CD4-positive, alpha-beta T cell (primary cell): ENCODE data around the gene SMYD3. TPM values are rescaled to one million over a fixed set of nuclear protein-coding genes. Genes with fewer than 3 reads are reported as not detected.

ENCODE experiments used
- ATAC-seq: fragments of 200-7000 bp; cut with Tn5 transposase; one replicate; pipeline ENCODE4 v1.10.0; 2022; ENCODE audit warnings: mild to moderate bottlenecking; ENCODE audit not compliant: poor library complexity
- CTCF ChIA-PET: fragments of 350-600 bp; sonication (Branson Sonifier 250); formaldehyde crosslinking; loops from one replicate; lab custom pipeline; 2021; ENCODE audit warnings: antibody characterized with exemption, inconsistent platforms; lab: Charles Lee
- POLR2A ChIA-PET: fragments of 350-600 bp; sonication (Branson Sonifier 250); formaldehyde crosslinking; loops from one replicate; lab custom pipeline; 2021; ENCODE audit warnings: antibody characterized with exemption, inconsistent platforms; lab: Charles Lee
- DNase-seq, 14 experiments: peaks; one replicate each; pipeline ENCODE4 v3.0.0-alpha.2; 2013 to 2020; ENCODE audit warnings: mixed read lengths in 2 of 14
- H3K27ac ChIP-seq, 2 donors: one replicate each; pipeline versions ENCODE4 v1.5.1 to v1.7.0; 2013; ENCODE audit warnings: low read length in 2 of 2, low read depth in 1 of 2, mild to moderate bottlenecking in 1 of 2
- H3K27me3 ChIP-seq, 2 experiments: 1 replicate in 1 of 2; 2 replicates in 1 of 2; pipeline versions ENCODE4 v1.6.1 to v1.7.0; 2013; ENCODE audit warnings: low read length in 2 of 2, control low read depth in 1 of 2, mild to moderate bottlenecking in 1 of 2, moderate library complexity in 1 of 2; ENCODE audit not compliant: insufficient read depth in 2 of 2, control insufficient read depth in 1 of 2
- H3K36me3 ChIP-seq: one replicate; pipeline ENCODE4 v1.6.1; 2013; ENCODE audit warnings: low read length, control low read depth; ENCODE audit not compliant: insufficient read depth
- H3K4me1 ChIP-seq: one replicate; pipeline ENCODE4 v1.6.1; 2013; ENCODE audit warnings: low read length, control low read depth; ENCODE audit not compliant: insufficient read depth
- H3K4me3 ChIP-seq: one replicate; pipeline ENCODE4 v1.5.1; 2013; ENCODE audit warnings: mild to moderate bottlenecking, low read length, moderate library complexity
- H3K9me3 ChIP-seq, 2 experiments: 1 replicate in 1 of 2; 2 replicates in 1 of 2; pipeline versions ENCODE4 v1.6.1 to v1.7.0; 2013; ENCODE audit warnings: low read length in 2 of 2, mild to moderate bottlenecking in 2 of 2, control low read depth in 1 of 2, moderate library complexity in 1 of 2; ENCODE audit not compliant: control insufficient read depth in 1 of 2, insufficient read depth in 1 of 2
- H3K27ac Mint-ChIP-seq: one replicate; pipeline ENCODE4 v1.8.0; 2020; ENCODE audit warnings: mixed read lengths
- H3K27me3 Mint-ChIP-seq: one replicate; pipeline ENCODE4 v1.8.0; 2021; ENCODE audit warnings: mixed read lengths
- H3K36me3 Mint-ChIP-seq: one replicate; pipeline ENCODE4 v1.8.0; 2021; ENCODE audit warnings: low read depth, mixed read lengths
- H3K4me1 Mint-ChIP-seq: one replicate; pipeline ENCODE4 v1.8.0; 2021; ENCODE audit warnings: low read depth, mixed read lengths
- H3K4me3 Mint-ChIP-seq: one replicate; pipeline ENCODE4 v1.8.0; 2020; ENCODE audit warnings: mild to moderate bottlenecking, mixed read lengths
- H3K9me3 Mint-ChIP-seq: one replicate; pipeline ENCODE4 v1.8.0; 2020; ENCODE audit warnings: mixed read lengths
- intact Hi-C, 2 experiments: fragments of 100-400 bp; cut with DNase I in 1 of 2; cut with micrococcal nuclease in 1 of 2; formaldehyde crosslinking; loops; one replicate each; pipeline versions ENCODE4 v1.15.1 to v1.9.0; 2023 to 2025; cut with DNase I, micrococcal nuclease
- total RNA-seq, 174 experiments: library from RNA in 2 of 174; stranded (reverse) in 2 of 174; gene quantifications; one replicate each; pipeline ENCODE4 v1.2.3 and lab custom pipeline; 2021 to 2026
- TF ChIP-seq, protein P1 (sequence below): fragments of 200-600 bp; IDR thresholded peaks from one replicate; pipeline ENCODE4 v1.8.0; 2022; ENCODE audit warnings: antibody characterized with exemption, mild to moderate bottlenecking

Gene SMYD3
- total RNA-seq, 2 experiments from 2014 or later = 18.8 to 19.6 TPM

DNA sequence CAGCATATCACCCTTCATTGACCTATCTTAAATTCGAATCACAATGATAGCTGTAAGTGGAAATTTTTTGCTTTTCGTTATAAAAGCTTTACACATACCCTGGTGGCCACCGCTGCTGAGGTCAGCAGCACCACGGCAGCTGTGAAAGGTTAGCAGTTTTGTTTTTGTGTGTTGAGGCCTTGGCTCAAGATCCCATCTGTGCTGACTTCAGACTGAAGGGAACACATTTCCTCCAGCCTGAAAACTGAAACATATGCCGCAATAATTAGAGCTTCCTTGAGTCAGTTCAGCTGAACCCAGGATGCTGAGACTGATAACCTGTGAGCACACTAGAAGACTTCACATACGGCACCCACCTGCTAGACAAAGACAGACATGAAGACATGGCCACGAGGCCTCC, 103.0 kb downstream of the SMYD3 start:
- intact Hi-C loops = no loop called here
- no peaks in the 10 kb centered on the region for H3K27me3 Mint-ChIP-seq
- no peak overlapping the region for H3K4me3 Mint-ChIP-seq
- H3K27ac Mint-ChIP-seq = no peak overlapping the region
- H3K9me3 Mint-ChIP-seq = no peaks in the 10 kb centered on the region
- ChIA-PET CTCF (no interaction called here), POLR2A (no interaction called here)
- peaks cover 14% of the 10 kb centered on the region for H3K36me3 Mint-ChIP-seq
- no peaks in the 10 kb centered on the region for H3K36me3 ChIP-seq
- peaks cover 0 to 7% of the 10 kb centered on the region in 2 experiments for H3K9me3 ChIP-seq
- H3K27me3 ChIP-seq = no peaks in the 10 kb centered on the region
- H3K4me1 ChIP-seq = no peaks in the 10 kb centered on the region
- H3K4me3 ChIP-seq = no peak overlapping the region
- DNase-seq (no peak), ATAC-seq (no peak)
- H3K4me1 Mint-ChIP-seq = no peaks in the 10 kb centered on the region
- H3K27ac ChIP-seq = no peak overlapping the region
- TF ChIP-seq, protein P1, sequence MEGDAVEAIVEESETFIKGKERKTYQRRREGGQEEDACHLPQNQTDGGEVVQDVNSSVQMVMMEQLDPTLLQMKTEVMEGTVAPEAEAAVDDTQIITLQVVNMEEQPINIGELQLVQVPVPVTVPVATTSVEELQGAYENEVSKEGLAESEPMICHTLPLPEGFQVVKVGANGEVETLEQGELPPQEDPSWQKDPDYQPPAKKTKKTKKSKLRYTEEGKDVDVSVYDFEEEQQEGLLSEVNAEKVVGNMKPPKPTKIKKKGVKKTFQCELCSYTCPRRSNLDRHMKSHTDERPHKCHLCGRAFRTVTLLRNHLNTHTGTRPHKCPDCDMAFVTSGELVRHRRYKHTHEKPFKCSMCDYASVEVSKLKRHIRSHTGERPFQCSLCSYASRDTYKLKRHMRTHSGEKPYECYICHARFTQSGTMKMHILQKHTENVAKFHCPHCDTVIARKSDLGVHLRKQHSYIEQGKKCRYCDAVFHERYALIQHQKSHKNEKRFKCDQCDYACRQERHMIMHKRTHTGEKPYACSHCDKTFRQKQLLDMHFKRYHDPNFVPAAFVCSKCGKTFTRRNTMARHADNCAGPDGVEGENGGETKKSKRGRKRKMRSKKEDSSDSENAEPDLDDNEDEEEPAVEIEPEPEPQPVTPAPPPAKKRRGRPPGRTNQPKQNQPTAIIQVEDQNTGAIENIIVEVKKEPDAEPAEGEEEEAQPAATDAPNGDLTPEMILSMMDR = no peak

- peaks cover 0 to 4% of the 10 kb centered on the region in 2 experiments for H3K9me3 ChIP-seq
- Mint-ChIP-seq H3K9me3 (no peaks in the 10 kb centered on the region), H3K27ac (no peak overlapping the region), H3K4me3 (no peak overlapping the region), H3K27me3 (no peaks in the 10 kb centered on the region), H3K36me3 (peaks cover 45% of the 10 kb centered on the region), H3K4me1 (no peaks in the 10 kb centered on the region)
- ChIA-PET CTCF (no interaction called here), POLR2A (no interaction called here)
- intact Hi-C loops = no loop called here
- no peak overlapping the region for H3K27ac ChIP-seq
- H3K27me3 ChIP-seq = no peaks in the 10 kb centered on the region
- no peak for ATAC-seq
- no peak for DNase-seq
- H3K4me1 ChIP-seq = no peaks in the 10 kb centered on the region
- H3K4me3 ChIP-seq = no peak overlapping the region
- TF ChIP-seq, protein P1 = no peak
- H3K36me3 ChIP-seq = no peaks in the 10 kb centered on the region
Measured at GRCh38 chr1:246398126-246398813, 108.8 kb downstream of the SMYD3 start.

GRCh38 chr1:246397046-246397445, 110.0 kb downstream of the SMYD3 start:
- Histone ChIP-seq H3K4me3 (no peak overlapping the region), H3K4me1 (no peaks in the 10 kb centered on the region), H3K9me3 (peaks cover under 1 to 4% of the 10 kb centered on the region in 2 experiments), H3K27me3 (no peaks in the 10 kb centered on the region), H3K27ac (no peak overlapping the region), H3K36me3 (no peaks in the 10 kb centered on the region)
- TF ChIP-seq, protein P1 = no peak
- Mint-ChIP-seq H3K27me3 (no peaks in the 10 kb centered on the region), H3K9me3 (peaks cover under 1% of the 10 kb centered on the region), H3K4me3 (no peak overlapping the region), H3K36me3 (peaks cover 56% of the 10 kb centered on the region), H3K27ac (no peak overlapping the region), H3K4me1 (no peaks in the 10 kb centered on the region)
- CTCF ChIA-PET = no interaction called here
- intact Hi-C loops = no loop called here
- no peak for DNase-seq
- POLR2A ChIA-PET = interaction anchor here (0.6 kb wide), 1 partner anchor 858 kb away, joined by 3 read pairs; no protein-coding TSS in a partner anchor
- no peak for ATAC-seq
